Measurements from ENCODE around the gene EEA1. TPM values are rescaled to one million over a fixed set of nuclear protein-coding genes. Genes with fewer than 3 reads are reported as not detected.

EEA1 gene
- total RNA-seq, 1 experiment from 2014 or later, result 14.9 TPM

GRCh38 chr12:92802906-92803305 lies 126.2 kb downstream of the EEA1 start:
- Histone ChIP-seq H3K4me1 (ENCODE audit: insufficient read depth, low read length) (no peaks in the 10 kb centered on the region), H3K4me2 (ENCODE audit: insufficient read depth, insufficient read length, low read length) (no peak overlapping the region)

More at GRCh38 chr12:92802906-92803305, 126.2 kb downstream of the EEA1 start:
- no peak overlapping the region for H3K9ac ChIP-seq (ENCODE audit: extremely low read depth, insufficient read length, low read length)
- H3K36me3 Mint-ChIP-seq (ENCODE audit: insufficient read depth in 1 of 3, low read depth in 3 of 3), result peaks cover 2 to 18% (median 16%) of the 10 kb centered on the region in 3 experiments; a peak in 6 of 7 replicates
- no peaks in the 10 kb centered on the region for H3K9me3 Mint-ChIP-seq
- H2BK120ac ChIP-seq (ENCODE audit: low read depth, low read length, poor library complexity, severe bottlenecking), result no peak overlapping the region
- H3K4ac ChIP-seq (ENCODE audit: low read depth, low read length), result no peak overlapping the region
- no peak overlapping the region for H3K18ac ChIP-seq (ENCODE audit: insufficient read length, low read depth, low read length)
- H3T11ph ChIP-seq (ENCODE audit: low read length), result no peak overlapping the region
- no peak for DNase-seq
- no peak overlapping the region for H2BK12ac ChIP-seq (ENCODE audit: insufficient read length, low read depth, low read length)
- no peaks in the 10 kb centered on the region for H3K79me2 ChIP-seq (ENCODE audit: insufficient read depth, low read length)
- H3K14ac ChIP-seq (ENCODE audit: insufficient read depth, low read length), result no peak overlapping the region
- TF ChIP-seq CTCF (conservative IDR thresholded peaks at IDR 0.05), result no peak
- no peak overlapping the region for H2BK15ac ChIP-seq (ENCODE audit: low read depth, low read length)
- no peak overlapping the region for H2AFZ ChIP-seq (ENCODE audit: low read length)
- no peak overlapping the region for H4K91ac ChIP-seq (ENCODE audit: insufficient read length, low read depth, low read length)
- WGBS (ENCODE audit: extremely low coverage, insufficient read length, low lambda C conversion rate), result no CpG with 5 or more reads among the region's 3 CpGs
- H3K9me3 ChIP-seq (ENCODE audit: control insufficient read depth, low read depth, low read length), result no peaks in the 10 kb centered on the region
- H3K4me1 Mint-ChIP-seq, result no peaks in the 10 kb centered on the region
- no peak overlapping the region for H4K8ac ChIP-seq (replicated peaks; ENCODE audit: insufficient read length, low read depth, low read length)
- no peak overlapping the region for H2BK5ac ChIP-seq (ENCODE audit: insufficient read length, low read length)
- H4K5ac ChIP-seq (ENCODE audit: insufficient read length, low read depth, low read length), result no peak overlapping the region
- no peaks in the 10 kb centered on the region for H3K79me1 ChIP-seq (ENCODE audit: insufficient read depth, low read depth, low read length, poor library complexity, severe bottlenecking)
- H3K27ac Mint-ChIP-seq, result no peak overlapping the region
- no peak overlapping the region for H3K27ac ChIP-seq (ENCODE audit: insufficient read length, low read depth, low read length)
- H2AK5ac ChIP-seq (ENCODE audit: insufficient read length, low read length), result no peak overlapping the region
- no peak overlapping the region for H3K4me3 Mint-ChIP-seq
- H3K23ac ChIP-seq (ENCODE audit: insufficient read length, low read depth, low read length), result no peak overlapping the region
- no peak overlapping the region for H3K56ac ChIP-seq (ENCODE audit: insufficient read length, low read depth, low read length)
- H4K20me1 ChIP-seq (ENCODE audit: control insufficient read depth, insufficient read depth, insufficient read length), result no peaks in the 10 kb centered on the region
- H3K27me3 ChIP-seq (ENCODE audit: insufficient read depth, low read length), result no peaks in the 10 kb centered on the region
- H3K27me3 Mint-ChIP-seq (ENCODE audit: low read depth), result no peaks in the 10 kb centered on the region
- H3K23me2 ChIP-seq (ENCODE audit: insufficient read length, low read depth, low read length, poor library complexity, severe bottlenecking), result no peaks in the 10 kb centered on the region
- no peak overlapping the region for H2BK20ac ChIP-seq (ENCODE audit: low read depth, low read length, poor library complexity, severe bottlenecking)

Measured in H9 (cell line).